Adrenal gland (tissue), 12 donors: ENCODE results near the gene KANSL1L. TPM values are rescaled to one million over a fixed set of nuclear protein-coding genes. Genes with fewer than 3 reads are reported as not detected.

Experiments
- DNase-seq, 7 donors: peaks; one replicate each; pipeline ENCODE4 v3.0.0-alpha.2; 2019 to 2020
- H3K27ac ChIP-seq, 5 donors: fragments of 200-600 bp; sonication (generic) in 4 of 5; 1 replicate in 3 of 5; 2 replicates in 2 of 5; pipeline versions ENCODE4 v1.5.1 to v1.8.0; 2016 to 2020; ENCODE audit warnings: mild to moderate bottlenecking in 1 of 5
- H3K27me3 ChIP-seq: fragments of 200-600 bp; 2 replicates; pipeline ENCODE4 v1.8.0; 2021
- H3K36me3 ChIP-seq, 2 donors: fragments of 200-600 bp; replicated peaks in 1 of 2; 1 replicate in 1 of 2; 2 replicates in 1 of 2; pipeline versions ENCODE4 v1.5.1 to v1.8.0; 2018 to 2022
- H3K4me1 ChIP-seq, 2 donors: fragments of 200-600 bp; replicated peaks in 1 of 2; 1 replicate in 1 of 2; 2 replicates in 1 of 2; pipeline versions ENCODE4 v1.5.1 to v1.8.0; 2018 to 2021
- H3K4me3 ChIP-seq, 4 donors: fragments of 200-600 bp; sonication (generic) in 3 of 4; one replicate each; pipeline ENCODE4 v1.5.1; 2016 to 2018
- H3K9me3 ChIP-seq, 3 donors: fragments of 200-600 bp; sonication (generic) in 1 of 3; replicated peaks in 1 of 3; 1 replicate in 2 of 3; 2 replicates in 1 of 3; pipeline versions ENCODE4 v1.5.1 to v1.8.0; 2016 to 2021
- POLR2A ChIP-seq, 2 donors: fragments of 450-650 bp; IDR thresholded peaks; one replicate each; pipeline ENCODE4 v1.6.1; 2017; ENCODE audit warnings: antibody characterized with exemption in 2 of 2, mild to moderate bottlenecking in 2 of 2, moderate library complexity in 1 of 2
- WGBS, 4 donors: extraction: QIAGEN DNeasy Blood & Tissue Kit in 2 of 4; methylation state at CpG; one replicate each; pipeline versions ENCODE4 v1.1.5 to v1.1.7; 2013 to 2017; 5-methylcytosine and 5-hydroxymethylcytosine counted together
- intact Hi-C, 2 donors: fragments of 100-400 bp; cut with DNase I; formaldehyde crosslinking; loops; one replicate each; pipeline versions ENCODE4 v1.14.1 to v1.15.0; 2022 to 2023
- polyA plus RNA-seq, 3 donors: library from polyadenylated mRNA; stranded (reverse); fragments of 200-250 nt in 2 of 3; fragments of 350-450 nt in 1 of 3; fragmentation: Illumina TruSeq in 1 of 3; extraction: RNeasy Lipid Tissue Mini Kit (QIAGEN cat#74804) in 1 of 3; gene quantifications; one replicate each; pipeline ENCODE4 v1.2.3, GENCODE V29; 2013 to 2014
- total RNA-seq, 9 donors: library from RNA; depleted of rRNA in 4 of 9; stranded (reverse); fragments of >200 nt in 4 of 9; fragments of 120-200 nt in 1 of 9; fragmentation: NEBNext Ultra II Directional in 1 of 9; extraction: Animal tissue kit (Norgen Biotek cat#: 25700) in 1 of 9; gene quantifications; one replicate each; pipeline versions ENCODE4 v1.1.0 to v1.2.4, GENCODE V29; 2013 to 2023
- TF ChIP-seq, protein P1 (sequence below), 6 experiments: fragments of 450-650 bp in 4 of 6; fragments of 200-600 bp in 2 of 6; sonication (generic) in 1 of 6; IDR thresholded peaks; 1 replicate in 5 of 6; 2 replicates in 1 of 6; pipeline versions ENCODE4 v1.5.1 to v1.8.0; 2016 to 2021; ENCODE audit warnings: antibody characterized with exemption in 6 of 6, mild to moderate bottlenecking in 2 of 6, moderate library complexity in 1 of 6
- donor health status: healthy with polysubstance abuse.
- donor health status: Bipolar disorder and iron deficiency.
- donor health status: DM: yes; HTN: yes; CAD: no.
- donor health status: DM: no; HTN: no; CAD: no.
- donor health status: DM: no; HTN: no; CAD: no.
- donor health status: DM: yes; HTN: yes; CAD: no.

KANSL1L gene
- total and polyA plus RNA-seq, 12 donors: 5.4 to 36.3 (median 16.0) TPM

- intact Hi-C loops: no loop called here
Observed at GRCh38 chr2:210167227-210167626, 4.0 kb downstream of the KANSL1L start.

DNA sequence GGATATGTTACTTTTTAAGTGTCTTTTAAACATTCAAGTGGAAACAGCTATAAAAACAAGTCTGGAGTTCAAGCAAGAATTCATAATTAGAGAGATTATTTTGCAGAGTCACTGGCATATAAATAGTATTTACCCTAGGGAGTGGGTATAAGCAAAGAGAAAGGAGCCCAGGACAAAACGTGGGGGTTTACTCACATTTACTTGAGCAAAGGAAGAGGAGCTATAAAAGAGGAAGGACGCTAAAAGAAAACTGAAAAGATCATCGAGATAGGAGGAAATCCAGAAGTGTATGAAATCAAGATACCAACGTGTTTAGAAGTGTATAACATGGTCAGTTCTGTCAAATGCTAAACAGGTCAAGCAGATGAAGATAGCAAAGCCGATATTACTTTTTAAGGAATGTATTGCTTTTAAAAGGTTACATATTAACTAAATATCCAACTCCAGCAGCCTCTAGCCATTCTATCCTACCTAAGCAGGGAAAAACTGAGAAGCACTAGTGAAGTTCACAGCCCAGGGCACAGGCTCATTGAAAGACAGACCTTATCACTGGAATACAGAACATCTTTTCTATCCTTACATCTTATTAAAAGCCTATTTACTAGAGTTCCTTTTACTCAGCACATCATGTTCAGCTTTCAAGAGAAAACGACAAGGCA lies 8.6 kb downstream of the KANSL1L start:
- WGBS, 4 donors: 49 to 52% (median 51%) methylated on average over 6 of the region's 6 CpGs
- H3K27ac ChIP-seq: no peak overlapping the region
- H3K9me3 ChIP-seq: no peaks in the 10 kb centered on the region
- H3K27me3 ChIP-seq: no peaks in the 10 kb centered on the region
- intact Hi-C loops: no loop called here
- no peak overlapping the region for H3K4me3 ChIP-seq
- no peaks in the 10 kb centered on the region for H3K36me3 ChIP-seq
- no peak for TF ChIP-seq POLR2A (IDR thresholded peaks at IDR 0.05)
- peaks cover 3 to 22% of the 10 kb centered on the region in 2 donors for H3K4me1 ChIP-seq
- DNase-seq: no peak

More at GRCh38 chr2:210167227-210167626, 4.0 kb downstream of the KANSL1L start:
- H3K4me1 ChIP-seq: peaks cover 5 to 42% of the 10 kb centered on the region in 2 donors
- TF ChIP-seq, protein P1, sequence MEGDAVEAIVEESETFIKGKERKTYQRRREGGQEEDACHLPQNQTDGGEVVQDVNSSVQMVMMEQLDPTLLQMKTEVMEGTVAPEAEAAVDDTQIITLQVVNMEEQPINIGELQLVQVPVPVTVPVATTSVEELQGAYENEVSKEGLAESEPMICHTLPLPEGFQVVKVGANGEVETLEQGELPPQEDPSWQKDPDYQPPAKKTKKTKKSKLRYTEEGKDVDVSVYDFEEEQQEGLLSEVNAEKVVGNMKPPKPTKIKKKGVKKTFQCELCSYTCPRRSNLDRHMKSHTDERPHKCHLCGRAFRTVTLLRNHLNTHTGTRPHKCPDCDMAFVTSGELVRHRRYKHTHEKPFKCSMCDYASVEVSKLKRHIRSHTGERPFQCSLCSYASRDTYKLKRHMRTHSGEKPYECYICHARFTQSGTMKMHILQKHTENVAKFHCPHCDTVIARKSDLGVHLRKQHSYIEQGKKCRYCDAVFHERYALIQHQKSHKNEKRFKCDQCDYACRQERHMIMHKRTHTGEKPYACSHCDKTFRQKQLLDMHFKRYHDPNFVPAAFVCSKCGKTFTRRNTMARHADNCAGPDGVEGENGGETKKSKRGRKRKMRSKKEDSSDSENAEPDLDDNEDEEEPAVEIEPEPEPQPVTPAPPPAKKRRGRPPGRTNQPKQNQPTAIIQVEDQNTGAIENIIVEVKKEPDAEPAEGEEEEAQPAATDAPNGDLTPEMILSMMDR (IDR thresholded peaks at IDR 0.05): no peak
- no peak for TF ChIP-seq POLR2A (IDR thresholded peaks at IDR 0.05)
- no peaks in the 10 kb centered on the region for H3K36me3 ChIP-seq
- peak overlapping the region in 1 of 4 donors; percentile 93 for H3K4me3 ChIP-seq
- 8 to 24% (median 14%) methylated on average over 1 of the region's 1 CpG for WGBS, 4 donors
- no peaks in the 10 kb centered on the region for H3K27me3 ChIP-seq
- no peak for DNase-seq
- H3K27ac ChIP-seq: peak overlapping the region in 3 of 5 donors; percentile 13 to 53 (median 22)
- H3K9me3 ChIP-seq: no peaks in the 10 kb centered on the region

DNA sequence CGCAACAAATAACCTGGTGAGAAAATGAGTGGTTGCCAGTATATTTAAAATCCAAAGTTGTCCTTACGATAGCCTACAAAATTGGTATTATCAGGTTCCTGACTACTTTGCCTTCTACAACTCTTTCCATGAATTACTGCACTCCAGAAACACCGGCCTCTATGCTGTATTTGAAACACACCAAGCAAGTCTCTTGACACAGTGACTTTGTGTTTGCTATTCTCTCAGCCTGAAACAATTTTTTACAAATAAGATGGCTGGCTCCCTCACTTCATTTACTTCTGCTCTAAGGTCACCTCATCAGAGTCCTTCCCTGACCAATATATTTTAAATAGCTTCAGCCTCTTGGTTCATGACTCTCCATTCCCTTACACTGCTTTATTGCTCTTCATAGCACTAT lies 12.2 kb downstream of the KANSL1L start:
- no peaks in the 10 kb centered on the region for H3K36me3 ChIP-seq
- H3K9me3 ChIP-seq: no peaks in the 10 kb centered on the region
- WGBS, 4 donors: 81 to 100% (median 96%) methylated on average over 3 of the region's 3 CpGs
- intact Hi-C loops: no loop called here
- DNase-seq: no peak
- no peak overlapping the region for H3K4me3 ChIP-seq
- no peaks in the 10 kb centered on the region for H3K27me3 ChIP-seq
- peaks cover 0 to 8% of the 10 kb centered on the region in 2 donors for H3K4me1 ChIP-seq
- H3K27ac ChIP-seq: no peak overlapping the region
- no peak for TF ChIP-seq POLR2A (IDR thresholded peaks at IDR 0.05)
- TF ChIP-seq, protein P1 (IDR thresholded peaks at IDR 0.05): no peak

- Histone ChIP-seq H3K36me3 (no peaks in the 10 kb centered on the region), H3K27ac (no peak overlapping the region), H3K4me3 (no peak overlapping the region), H3K27me3 (no peaks in the 10 kb centered on the region), H3K9me3 (no peaks in the 10 kb centered on the region), H3K4me1 (peaks cover 0 to 8% of the 10 kb centered on the region in 2 donors)
- no peak for DNase-seq
- WGBS, 4 donors: 84 to 89% (median 85%) methylated on average over 2 of the region's 2 CpGs
- TF ChIP-seq, protein P1 (IDR thresholded peaks at IDR 0.05): no peak
- TF ChIP-seq POLR2A (IDR thresholded peaks at IDR 0.05): no peak
- intact Hi-C loops: no loop called here
Observed at GRCh38 chr2:210158236-210158635, 13.0 kb downstream of the KANSL1L start.

- intact Hi-C loops: no loop called here
- no peaks in the 10 kb centered on the region for H3K27me3 ChIP-seq
- DNase-seq: no peak
- no peaks in the 10 kb centered on the region for H3K36me3 ChIP-seq
- H3K9me3 ChIP-seq: no peaks in the 10 kb centered on the region
- H3K27ac ChIP-seq: no peak overlapping the region
- H3K4me3 ChIP-seq: no peak overlapping the region
- TF ChIP-seq, protein P1 (IDR thresholded peaks at IDR 0.05): no peak
- TF ChIP-seq POLR2A (IDR thresholded peaks at IDR 0.05): no peak
- peaks cover 0 to under 1% of the 10 kb centered on the region in 2 donors for H3K4me1 ChIP-seq
- WGBS, 4 donors: 81 to 86% (median 82%) methylated on average over 3 of the region's 3 CpGs
Observed at GRCh38 chr2:210157526-210157925, 13.7 kb downstream of the KANSL1L start.
